HG02973 (cell line): ENCODE results near the gene INPP5D.
"Not testable (repeated sequence)": the region's sequence is repeated elsewhere in the genome, so short reads cannot be mapped to it uniquely, and the experiment has no call there.

Experiments
- ATAC-seq: cut with Tn5 transposase; IDR thresholded peaks from one replicate; pipeline ENCODE4 v1.9.1; 2021; ENCODE audit warnings: moderate library complexity; ENCODE audit not compliant: unreplicated experiment

The INPP5D gene

GRCh38 chr2:233165895-233166661 is 105.9 kb downstream of the INPP5D start:
- no peak for ATAC-seq

- ATAC-seq = no peak
These were observed 108.3 kb downstream of the INPP5D start for GRCh38 chr2:233168445-233168844.

GRCh38 chr2:233168919-233169318 is 108.8 kb downstream of the INPP5D start:
- no peak for ATAC-seq

GRCh38 chr2:233171344-233171743 is 111.2 kb downstream of the INPP5D start:
- no peak for ATAC-seq

- ATAC-seq = no peak
These were observed 113.0 kb downstream of the INPP5D start for GRCh38 chr2:233173115-233173514.

GRCh38 chr2:233174137-233174536 is 114.0 kb downstream of the INPP5D start:
- ATAC-seq = no peak

- ATAC-seq = no peak
These were observed 119.1 kb downstream of the INPP5D start for GRCh38 chr2:233178994-233179847.

GRCh38 chr2:233179848-233180366 is 119.8 kb downstream of the INPP5D start:
- no peak for ATAC-seq

GRCh38 chr2:233183869-233184418 is 123.8 kb downstream of the INPP5D start:
- no peak for ATAC-seq

- ATAC-seq = no peak
These were observed 124.5 kb downstream of the INPP5D start for GRCh38 chr2:233184669-233185068.

- no peak for ATAC-seq
These were observed 125.2 kb downstream of the INPP5D start for GRCh38 chr2:233185330-233185729.

- no peak for ATAC-seq
These were observed 125.8 kb downstream of the INPP5D start for GRCh38 chr2:233185963-233186362.

GRCh38 chr2:233186851-233187250 is 126.7 kb downstream of the INPP5D start:
- ATAC-seq = no peak

GRCh38 chr2:233189025-233189424 is 128.9 kb downstream of the INPP5D start:
- no peak for ATAC-seq

- ATAC-seq = not testable (repeated sequence)
These were observed 130.9 kb downstream of the INPP5D start for GRCh38 chr2:233191016-233191415.

GRCh38 chr2:233193738-233194137 is 133.6 kb downstream of the INPP5D start:
- no peak for ATAC-seq

- ATAC-seq = no peak
These were observed 134.9 kb downstream of the INPP5D start for GRCh38 chr2:233195027-233195426.

- no peak for ATAC-seq
These were observed 136.9 kb downstream of the INPP5D start for GRCh38 chr2:233197022-233197421.

GRCh38 chr2:233198026-233198425 is 137.9 kb downstream of the INPP5D start:
- ATAC-seq = no peak

- ATAC-seq = no peak
These were observed 139.7 kb downstream of the INPP5D start for GRCh38 chr2:233199870-233200269.

GRCh38 chr2:233200790-233201189 is 140.6 kb downstream of the INPP5D start:
- not testable (repeated sequence) for ATAC-seq
